BLaER1 (cell line): ENCODE measurements around the gene ZBED1.
"Not testable (repeated sequence)": the region's sequence is repeated elsewhere in the genome, so short reads cannot be mapped to it uniquely, and the experiment has no call there.

Experiments
- H3K27ac ChIP-seq: shearing (Covaris generic); formaldehyde crosslinking; 2 replicates; pipeline ENCODE4 v1.8.1; 2022
- H3K27me3 ChIP-seq: shearing (Covaris generic); formaldehyde crosslinking; 2 replicates; pipeline ENCODE4 v1.8.1; 2022
- H3K36me3 ChIP-seq: shearing (Covaris generic); formaldehyde crosslinking; 2 replicates; pipeline ENCODE4 v1.8.1; 2022
- H3K4me1 ChIP-seq: shearing (Covaris generic); formaldehyde crosslinking; 2 replicates; pipeline ENCODE4 v1.8.1; 2022
- H3K4me2 ChIP-seq: shearing (Covaris generic); formaldehyde crosslinking; 2 replicates; pipeline ENCODE4 v1.8.1; 2022
- H3K4me3 ChIP-seq: shearing (Covaris generic); formaldehyde crosslinking; 2 replicates; pipeline ENCODE4 v1.8.1; 2022
- H3K9ac ChIP-seq: shearing (Covaris generic); formaldehyde crosslinking; 2 replicates; pipeline ENCODE4 v1.8.1; 2022
- H3K9me3 ChIP-seq: shearing (Covaris generic); formaldehyde crosslinking; 2 replicates; pipeline ENCODE4 v1.8.1; 2022
- H4K20me1 ChIP-seq: shearing (Covaris generic); formaldehyde crosslinking; 2 replicates; pipeline ENCODE4 v1.8.1; 2022
- Cebpa-rat ChIP-seq: shearing (Covaris generic); IDR thresholded peaks from 2 replicates; pipeline ENCODE4 v1.8.1; 2022

ZBED1 gene

GRCh38 chrX:2488621-2489285 is 12.0 kb downstream of the ZBED1 start:
- H3K4me2 ChIP-seq = peak overlapping the region; percentile 83
- H3K4me3 ChIP-seq = peak overlapping the region; percentile 43
- H3K36me3 ChIP-seq = peaks cover 78% of the 10 kb centered on the region
- H3K9me3 ChIP-seq = peaks cover 13% of the 10 kb centered on the region; the same call in 1 of the 2 replicates
- H3K27me3 ChIP-seq = no peaks in the 10 kb centered on the region
- peaks cover 96% of the 10 kb centered on the region for H4K20me1 ChIP-seq
- peak overlapping the region; percentile 85 for H3K27ac ChIP-seq
- TF ChIP-seq Cebpa-rat = no peak
- peaks cover 96% of the 10 kb centered on the region for H3K4me1 ChIP-seq
- H3K9ac ChIP-seq = no peak overlapping the region; the same call in 1 of the 2 replicates

- Histone ChIP-seq H3K36me3 (peaks cover 76% of the 10 kb centered on the region), H3K27ac (peak overlapping the region; percentile 85), H3K4me2 (peak overlapping the region; percentile 83)
Measured at GRCh38 chrX:2487366-2487765, 13.4 kb downstream of the ZBED1 start.

GRCh38 chrX:2486476-2487133 is 14.2 kb downstream of the ZBED1 start:
- no peak for TF ChIP-seq Cebpa-rat
- peaks cover 13% of the 10 kb centered on the region; the same call in 1 of the 2 replicates for H3K9me3 ChIP-seq
- H3K4me2 ChIP-seq = no peak overlapping the region
- no peak overlapping the region for H3K9ac ChIP-seq
- H3K4me3 ChIP-seq = no peak overlapping the region
- H3K27me3 ChIP-seq = no peaks in the 10 kb centered on the region
- H3K27ac ChIP-seq = peak overlapping the region; percentile 85
- peaks cover 77% of the 10 kb centered on the region for H3K36me3 ChIP-seq
- H4K20me1 ChIP-seq = peaks cover 94% of the 10 kb centered on the region
- peaks cover 84% of the 10 kb centered on the region for H3K4me1 ChIP-seq

More at GRCh38 chrX:2487366-2487765, 13.4 kb downstream of the ZBED1 start:
- Histone ChIP-seq H3K27me3 (no peaks in the 10 kb centered on the region), H3K4me1 (peaks cover 91% of the 10 kb centered on the region), H4K20me1 (peaks cover 96% of the 10 kb centered on the region), H3K9me3 (peaks cover 13% of the 10 kb centered on the region; the same call in 1 of the 2 replicates), H3K4me3 (no peak overlapping the region), H3K9ac (no peak overlapping the region)
- TF ChIP-seq Cebpa-rat = no peak

- peaks cover 13% of the 10 kb centered on the region; the same call in 1 of the 2 replicates for H3K9me3 ChIP-seq
- no peak overlapping the region for H3K4me3 ChIP-seq
- peak overlapping the region; percentile 69 for H3K27ac ChIP-seq
- H3K4me2 ChIP-seq = no peak overlapping the region
- peaks cover 81% of the 10 kb centered on the region for H3K36me3 ChIP-seq
- peaks cover 93% of the 10 kb centered on the region for H4K20me1 ChIP-seq
- H3K4me1 ChIP-seq = peaks cover 76% of the 10 kb centered on the region
- no peak overlapping the region for H3K9ac ChIP-seq
- no peaks in the 10 kb centered on the region for H3K27me3 ChIP-seq
- no peak for TF ChIP-seq Cebpa-rat
Measured at GRCh38 chrX:2485789-2486345, 14.9 kb downstream of the ZBED1 start.

- Histone ChIP-seq H3K4me2 (no peak overlapping the region), H4K20me1 (peaks cover 92% of the 10 kb centered on the region), H3K36me3 (peaks cover 81% of the 10 kb centered on the region), H3K4me1 (peaks cover 68% of the 10 kb centered on the region), H3K27me3 (no peaks in the 10 kb centered on the region), H3K27ac (0 out of 2 replicates have a peak overlapping the region, but pooled peaks have one; percentile 3), H3K9ac (no peak overlapping the region), H3K4me3 (no peak overlapping the region), H3K9me3 (peaks cover 19% of the 10 kb centered on the region)
- TF ChIP-seq Cebpa-rat = no peak
Measured at GRCh38 chrX:2484721-2485648, 15.8 kb downstream of the ZBED1 start.

- TF ChIP-seq Cebpa-rat = no peak
- no peak overlapping the region for H3K4me2 ChIP-seq
- no peaks in the 10 kb centered on the region for H3K27me3 ChIP-seq
- no peak overlapping the region for H3K9ac ChIP-seq
- peaks cover 92% of the 10 kb centered on the region for H4K20me1 ChIP-seq
- H3K27ac ChIP-seq = no peak overlapping the region
- H3K4me1 ChIP-seq = peaks cover 60% of the 10 kb centered on the region
- no peak overlapping the region for H3K4me3 ChIP-seq
- peaks cover 15% of the 10 kb centered on the region for H3K9me3 ChIP-seq
- peaks cover 81% of the 10 kb centered on the region for H3K36me3 ChIP-seq
Measured at GRCh38 chrX:2484256-2484655, 16.5 kb downstream of the ZBED1 start.

- Histone ChIP-seq H3K4me2 (no peak overlapping the region), H3K27ac (no peak overlapping the region), H3K4me1 (peaks cover 53% of the 10 kb centered on the region), H3K36me3 (peaks cover 81% of the 10 kb centered on the region), H4K20me1 (peaks cover 92% of the 10 kb centered on the region), H3K4me3 (no peak overlapping the region), H3K27me3 (no peaks in the 10 kb centered on the region), H3K9me3 (peaks cover 9% of the 10 kb centered on the region), H3K9ac (no peak overlapping the region)
- no peak for TF ChIP-seq Cebpa-rat
Measured at GRCh38 chrX:2483398-2484060, 17.2 kb downstream of the ZBED1 start.

- Histone ChIP-seq H3K4me1 (peaks cover 34% of the 10 kb centered on the region), H4K20me1 (peaks cover 92% of the 10 kb centered on the region), H3K36me3 (peaks cover 79% of the 10 kb centered on the region)
- not testable (repeated sequence) for H3K27ac ChIP-seq, H3K27me3 ChIP-seq, H3K4me3 ChIP-seq, H3K9me3 ChIP-seq, H3K4me2 ChIP-seq, H3K9ac ChIP-seq
Measured at GRCh38 chrX:2481597-2481996, 19.2 kb downstream of the ZBED1 start.

- not testable (repeated sequence) for H3K9me3 ChIP-seq, H3K4me2 ChIP-seq, H3K4me3 ChIP-seq, H3K27me3 ChIP-seq, H3K27ac ChIP-seq, H3K9ac ChIP-seq
- Histone ChIP-seq H4K20me1 (peaks cover 95% of the 10 kb centered on the region), H3K4me1 (peaks cover 21% of the 10 kb centered on the region), H3K36me3 (peaks cover 84% of the 10 kb centered on the region)
Measured at GRCh38 chrX:2479982-2480381, 20.8 kb downstream of the ZBED1 start.
